Activated T-cell treated with anti-CD3 and anti-CD28 coated beads for 48 hours (primary cell): Measurements from ENCODE around the gene DPY19L2.
"Not testable (repeated sequence)": the region's sequence is repeated elsewhere in the genome, so short reads cannot be mapped to it uniquely, and the experiment has no call there.

Source experiments
- DNase-seq: peaks from one replicate; pipeline ENCODE4 v3.0.0-alpha.2; 2020; ENCODE audit warnings: low read depth

The DPY19L2 gene

GRCh38 chr12:63663005-63663404, 5.3 kb downstream of the DPY19L2 start:
- not testable (repeated sequence) for DNase-seq

DNA sequence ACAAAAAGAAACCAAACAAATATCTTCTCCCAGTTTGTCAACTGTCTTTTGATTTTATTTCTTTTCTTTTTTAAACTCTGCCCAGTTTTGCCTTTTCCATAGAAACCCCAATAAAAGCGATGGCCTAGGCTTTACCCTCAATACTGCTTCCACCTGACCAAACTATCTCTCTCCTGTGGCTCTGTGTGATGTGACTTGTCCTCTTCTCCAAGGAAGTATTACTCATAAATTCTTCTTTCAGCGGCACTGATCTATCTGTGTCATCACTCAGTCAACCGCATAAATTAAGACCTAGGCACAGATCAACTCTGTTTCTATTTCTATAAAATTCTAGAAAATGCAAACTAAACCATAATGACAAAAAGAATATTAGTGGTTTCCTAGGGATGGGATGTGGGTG, 9.8 kb downstream of the DPY19L2 start:
- DNase-seq = not testable (repeated sequence)

- not testable (repeated sequence) for DNase-seq
Observed at GRCh38 chr12:63656407-63656806, 11.9 kb downstream of the DPY19L2 start.

GRCh38 chr12:63655543-63656257, 12.6 kb downstream of the DPY19L2 start:
- not testable (repeated sequence) for DNase-seq

DNA sequence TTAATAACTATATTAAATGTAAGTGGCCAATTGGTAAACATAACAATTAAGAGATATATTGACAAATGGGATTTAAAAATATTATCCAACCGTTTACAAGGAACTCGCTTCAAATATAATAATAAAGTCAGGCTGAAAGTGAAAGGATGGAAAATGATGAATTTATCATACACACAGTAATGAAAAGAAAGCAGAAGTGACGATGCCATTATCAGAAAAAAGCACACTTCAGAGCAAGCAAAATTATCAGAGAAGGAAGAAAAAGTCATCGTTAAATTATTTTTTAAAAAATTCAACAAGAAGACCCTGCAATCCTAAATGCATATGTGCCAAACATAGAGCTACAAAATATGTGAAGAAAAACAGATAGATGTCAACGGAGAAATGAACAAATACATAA, 13.8 kb downstream of the DPY19L2 start:
- DNase-seq = not testable (repeated sequence)

GRCh38 chr12:63649517-63649916, 18.8 kb downstream of the DPY19L2 start:
- DNase-seq = not testable (repeated sequence)

DNA sequence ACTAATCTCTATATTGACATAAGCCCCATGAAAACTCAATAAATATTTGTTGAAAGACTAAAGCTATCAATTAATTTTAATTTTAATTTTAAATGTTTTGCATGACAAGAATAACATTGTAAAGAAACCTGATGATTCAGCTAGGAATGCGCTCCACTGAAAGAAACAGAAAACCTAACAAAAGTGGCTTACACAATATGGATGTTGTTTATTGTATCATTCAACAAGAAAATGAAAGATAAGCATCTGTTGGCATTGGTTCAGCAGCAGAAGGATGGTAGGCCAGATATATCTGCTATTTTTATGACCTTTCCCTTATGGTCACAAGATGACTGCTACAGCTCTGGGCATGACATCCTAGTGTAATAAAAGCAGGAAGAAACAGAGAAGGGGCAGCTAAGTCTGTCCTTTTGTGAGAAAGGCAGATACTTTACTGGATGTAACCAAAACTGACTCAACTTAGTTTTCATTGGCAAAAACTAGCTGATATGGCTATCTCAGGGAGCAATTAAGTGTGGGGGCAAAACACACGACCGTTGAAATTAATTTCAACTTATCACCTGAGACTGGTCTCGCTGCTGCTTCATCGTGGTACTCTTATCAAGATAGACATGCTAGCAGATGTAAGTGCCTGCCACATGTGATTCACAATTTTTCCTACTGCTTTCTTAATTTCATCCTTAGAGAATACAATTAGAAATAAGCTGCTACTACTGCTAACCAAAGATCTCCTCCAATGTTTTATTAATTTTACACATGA, 24.7 kb downstream of the DPY19L2 start:
- not testable (repeated sequence) for DNase-seq

DNA sequence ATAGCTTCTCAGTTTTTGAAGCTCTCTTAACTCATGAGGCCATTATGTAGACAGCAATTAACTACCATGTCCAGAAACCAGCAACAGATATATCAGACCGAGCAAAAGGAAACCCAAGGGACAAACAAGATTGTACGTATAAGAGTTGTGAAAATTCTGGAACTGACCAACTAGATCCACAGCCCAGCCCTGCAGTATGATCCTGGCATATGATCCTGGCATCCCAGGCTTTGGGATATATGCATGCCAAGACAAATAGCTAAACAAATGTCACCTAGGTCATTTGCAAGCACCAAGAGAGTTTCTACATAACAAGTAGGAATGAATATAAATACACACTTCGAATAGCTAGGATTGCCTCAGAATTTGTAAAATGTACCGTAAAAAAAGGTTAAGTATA, 44.0 kb downstream of the DPY19L2 start:
- not testable (repeated sequence) for DNase-seq

- DNase-seq = not testable (repeated sequence)
Observed at GRCh38 chr12:63615544-63615943, 52.7 kb downstream of the DPY19L2 start.

- DNase-seq = not testable (repeated sequence)
Observed at GRCh38 chr12:63611285-63611684, 57.0 kb downstream of the DPY19L2 start.

GRCh38 chr12:63609281-63609680, 59.0 kb downstream of the DPY19L2 start:
- not testable (repeated sequence) for DNase-seq

DNA sequence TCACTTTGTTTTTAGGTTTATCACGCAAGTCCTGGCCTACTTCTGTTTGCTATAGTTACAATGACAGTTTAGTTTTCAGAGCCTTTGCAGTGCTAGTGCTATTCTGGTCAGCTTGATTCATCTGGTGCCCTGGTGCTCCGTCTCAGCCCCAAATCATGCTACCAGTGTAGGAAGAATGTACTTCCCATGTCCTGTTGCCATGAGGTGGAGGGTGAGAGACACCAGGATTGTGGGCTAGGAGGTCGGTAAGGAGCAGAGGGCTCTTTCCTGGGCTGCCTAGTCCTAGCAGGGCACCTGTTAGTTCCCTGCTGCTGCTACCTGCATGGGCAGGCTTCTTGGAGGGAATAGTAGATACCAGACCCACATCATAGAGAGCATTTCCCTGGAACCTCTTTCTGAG, 63.3 kb downstream of the DPY19L2 start:
- not testable (repeated sequence) for DNase-seq

GRCh38 chr12:63594828-63595227, 73.5 kb downstream of the DPY19L2 start:
- DNase-seq = not testable (repeated sequence)

GRCh38 chr12:63584426-63584825, 83.9 kb downstream of the DPY19L2 start:
- not testable (repeated sequence) for DNase-seq

- not testable (repeated sequence) for DNase-seq
Observed at GRCh38 chr12:63583289-63583688, 85.0 kb downstream of the DPY19L2 start.

DNA sequence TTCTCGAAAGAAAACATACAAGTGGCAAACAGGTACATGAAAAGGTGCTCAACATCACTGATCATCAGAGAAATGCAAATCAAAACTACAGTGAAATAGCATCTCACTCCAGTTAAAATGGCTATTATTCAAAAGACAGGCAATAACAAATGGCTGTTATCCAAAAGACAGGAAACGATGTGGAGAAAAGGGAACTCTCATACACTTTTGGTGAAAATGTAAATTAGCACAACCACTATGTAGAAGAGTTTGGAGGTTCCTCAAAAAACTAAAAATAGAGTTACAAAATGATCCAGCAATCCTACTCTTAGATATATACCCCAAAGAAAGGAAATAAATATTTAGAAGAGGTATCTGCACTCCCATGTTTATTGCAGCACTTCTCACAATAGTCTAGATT, 90.7 kb downstream of the DPY19L2 start:
- DNase-seq = not testable (repeated sequence)

GRCh38 chr12:63572038-63572437, 96.3 kb downstream of the DPY19L2 start:
- not testable (repeated sequence) for DNase-seq

GRCh38 chr12:63558445-63558844, 109.8 kb downstream of the DPY19L2 start:
- DNase-seq = not testable (repeated sequence)

- not testable (repeated sequence) for DNase-seq
Observed at GRCh38 chr12:63551397-63551796, 116.9 kb downstream of the DPY19L2 start.

DNA sequence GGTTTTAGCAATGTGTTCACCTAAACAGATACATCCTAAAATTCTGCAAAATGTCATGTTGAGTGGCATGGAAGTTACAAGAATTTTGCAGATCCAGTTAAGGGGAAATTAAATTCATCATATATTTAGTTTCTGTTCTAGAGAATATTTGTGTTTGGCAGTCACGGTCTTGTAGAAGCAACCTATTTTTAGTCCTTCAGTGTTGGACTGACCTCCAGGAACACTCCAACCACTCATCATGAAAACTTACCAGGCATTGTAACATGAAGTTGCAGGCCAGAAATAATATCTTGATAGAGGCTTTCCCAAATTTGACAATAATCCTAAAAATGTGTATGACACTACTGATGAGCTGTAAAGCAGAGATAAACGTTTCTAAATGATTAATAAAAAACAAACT, 119.3 kb downstream of the DPY19L2 start:
- DNase-seq = not testable (repeated sequence)

DNA sequence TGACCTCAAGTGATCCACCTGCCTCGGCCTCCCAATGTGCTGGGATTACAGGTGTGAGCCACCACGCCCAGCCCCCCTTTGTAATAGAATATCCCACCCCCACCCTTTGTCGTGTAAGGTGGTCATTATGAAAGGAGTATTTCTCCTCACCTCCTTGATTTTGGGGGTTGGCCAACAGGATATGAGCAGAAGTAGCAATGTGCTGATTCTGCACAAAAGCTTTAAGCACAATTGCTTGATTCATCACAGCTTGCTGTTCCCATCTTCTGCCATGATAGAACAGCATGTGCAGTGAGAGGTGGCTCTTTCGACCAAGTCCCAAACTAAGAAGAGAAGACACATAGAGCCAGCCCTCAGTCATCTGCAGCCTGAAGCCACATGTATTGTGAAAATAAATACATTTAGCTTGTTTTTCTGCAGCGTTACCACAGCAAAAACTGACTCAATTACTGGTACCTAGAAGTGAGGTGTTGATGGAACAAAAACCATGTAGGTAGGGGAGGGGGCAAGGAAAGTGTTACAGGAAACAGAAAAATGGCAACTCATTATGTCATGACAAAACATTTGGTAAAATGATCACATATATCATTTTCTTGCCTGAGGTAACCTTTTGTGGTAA, 122.9 kb downstream of the DPY19L2 start:
- DNase-seq = not testable (repeated sequence)

GRCh38 chr12:63538656-63539055, 129.6 kb downstream of the DPY19L2 start:
- not testable (repeated sequence) for DNase-seq

DNA sequence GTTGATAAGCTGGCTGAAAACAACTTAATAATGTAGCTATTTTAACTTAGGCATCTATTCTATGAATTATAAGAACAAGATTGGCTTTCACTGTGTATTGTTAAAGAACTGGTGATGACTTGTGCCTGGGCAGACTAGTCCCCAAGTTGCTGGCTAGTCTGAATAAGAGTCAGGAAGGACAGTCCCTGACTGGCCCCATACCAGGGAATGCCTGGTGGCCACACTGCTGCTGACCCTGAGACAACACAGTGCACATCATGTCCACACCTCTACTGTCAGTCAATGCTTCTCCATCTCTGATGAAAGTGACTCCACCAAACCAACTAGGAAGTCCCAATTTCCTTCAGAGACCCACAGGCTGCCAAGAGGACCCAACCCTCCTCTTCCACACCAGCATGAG, 130.5 kb downstream of the DPY19L2 start:
- DNase-seq = not testable (repeated sequence)
